Measurements from ENCODE around the gene TMEM52. TPM values are rescaled to one million over a fixed set of nuclear protein-coding genes. Genes with fewer than 3 reads are reported as not detected.

The TMEM52 gene
- total and polyA plus RNA-seq, 9 of the 15 experiments (the other 6 are each of a cell fraction or from before 2014, with no cell fraction given), result 0.37 to 22.5 (median 6.8) TPM

GRCh38 chr1:1919304-1920056 is 401 bp upstream of the TMEM52 start (continued):
- TF ChIP-seq ZBTB43 (CRISPR knock-in tag; IDR thresholded peaks at IDR 0.05) (no peak), E4F1 (CRISPR knock-in tag; IDR thresholded peaks at IDR 0.05; ENCODE audit: borderline replicate concordance) (no peak), SMARCB1 (IDR thresholded peaks at IDR 0.05; ENCODE audit: insufficient read length, low read depth) (no peak), TCFL5 (CRISPR knock-in tag; conservative IDR thresholded peaks at IDR 0.05) (no peak), RBFOX2 (IDR thresholded peaks at IDR 0.05; ENCODE audit: low read depth, low read length) (no peak; the same call in 1 of the 2 replicates), ZNF76 (CRISPR knock-in tag; IDR thresholded peaks at IDR 0.05; ENCODE audit: borderline replicate concordance) (no peak), STAT5B (CRISPR knock-in tag; IDR thresholded peaks at IDR 0.05) (no peak), NR2F6 (CRISPR knock-in tag; IDR thresholded peaks at IDR 0.05) (no peak), HNRNPH1 (optimal IDR thresholded peaks at IDR 0.05; ENCODE audit: low read depth, low read length) (no peak), ARID3B (CRISPR knock-in tag; IDR thresholded peaks at IDR 0.05; ENCODE audit: borderline replicate concordance) (no peak), CBFB (CRISPR knock-in tag; IDR thresholded peaks at IDR 0.05) (0 out of 2 replicates have a peak, but pooled peaks have one; percentile 81), JUN (IDR thresholded peaks at IDR 0.05; ENCODE audit: borderline replicate concordance, low read depth, low read length) (peak; percentile 11; the same call in 1 of the 2 replicates), JUN (CRISPR knock-in tag; IDR thresholded peaks at IDR 0.05; ENCODE audit: borderline replicate concordance) (no peak), TSC22D4 (tag; IDR thresholded peaks at IDR 0.05) (no peak), ATF2 (CRISPR knock-in tag; IDR thresholded peaks at IDR 0.05) (no peak), RHOXF2B (CRISPR knock-in tag; conservative IDR thresholded peaks at IDR 0.05) (no peak), NCOA6 (IDR thresholded peaks at IDR 0.05) (no peak), THAP12 (CRISPR knock-in tag; IDR thresholded peaks at IDR 0.05) (peak; percentile 49; the same call in 1 of the 2 replicates), BHLHE40 (IDR thresholded peaks at IDR 0.05; ENCODE audit: low read length) (peak; percentile 49)

Data from K562 (cell line).